Keratinocyte (primary cell): ENCODE data around the gene PYDC1.

Experiments
- CTCF ChIP-seq, 3 experiments: IDR thresholded peaks in 1 of 3; conservative IDR thresholded peaks in 1 of 3; optimal IDR thresholded peaks in 1 of 3; 2 replicates in 2 of 3; 3 replicates in 1 of 3; pipeline versions ENCODE3 to v1.5.1; 2011; ENCODE audit warnings: low read length in 3 of 3, mild to moderate bottlenecking in 3 of 3, moderate library complexity in 2 of 3, control low read depth in 1 of 3, inconsistent platforms in 1 of 3; ENCODE audit not compliant: insufficient read depth in 2 of 3; ENCODE audit errors: extremely low read depth in 1 of 3
- EZH2 ChIP-seq: IDR thresholded peaks from one replicate; pipeline ENCODE4 v1.6.1; 2012; ENCODE audit warnings: inconsistent platforms, mild to moderate bottlenecking, low read length, moderate library complexity

DNA sequence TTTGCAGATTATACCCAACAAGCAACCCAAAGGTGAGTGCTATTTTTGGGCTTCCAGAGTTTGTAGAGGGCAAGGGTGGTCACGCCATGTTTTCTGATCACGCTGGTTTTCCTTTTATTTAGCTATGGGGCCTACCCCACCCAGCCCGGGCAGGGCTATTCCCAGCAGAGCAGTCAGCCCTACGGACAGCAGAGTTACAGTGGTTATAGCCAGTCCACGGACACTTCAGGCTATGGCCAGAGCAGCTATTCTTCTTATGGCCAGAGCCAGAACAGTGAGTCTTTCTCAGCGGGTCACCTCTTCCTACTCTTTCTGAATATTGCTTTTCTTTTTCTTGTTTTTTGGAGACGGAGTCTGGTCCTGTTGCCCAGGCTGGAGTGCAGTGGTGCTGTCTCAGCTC lies 34.5 kb downstream of the PYDC1 start:
- no peak for TF ChIP-seq CTCF (optimal IDR thresholded peaks at IDR 0.05 in 1 of 3, IDR thresholded peaks at IDR 0.05 in 1 of 3, conservative IDR thresholded peaks at IDR 0.05 in 1 of 3; ENCODE audit: extremely low read depth in 1 of 3, insufficient read depth in 2 of 3, low read length in 3 of 3)
- TF ChIP-seq EZH2 = no peak
